Lower leg skin (tissue), 4 donors: ENCODE results near the gene NOX3. TPM values are rescaled to one million over a fixed set of nuclear protein-coding genes. Genes with fewer than 3 reads are reported as not detected.

Experiments
- DNase-seq, 2 donors: peaks; one replicate each; pipeline ENCODE4 v3.0.0-alpha.2; 2019; ENCODE audit warnings: low spot score in 2 of 2
- H3K4me3 ChIP-seq: fragments of 200-600 bp; sonication (generic); 2 replicates; pipeline ENCODE4 v1.5.1; 2017; ENCODE audit warnings: mild to moderate bottlenecking, low read depth; ENCODE audit not compliant: poor library complexity, severe bottlenecking
- POLR2A ChIP-seq, 2 donors: fragments of 450-650 bp; IDR thresholded peaks; one replicate each; pipeline ENCODE4 v1.6.1; 2016 to 2017; ENCODE audit warnings: antibody characterized with exemption in 2 of 2, mild to moderate bottlenecking in 1 of 2, moderate library complexity in 1 of 2
- WGBS, 2 donors: methylation state at CpG; one replicate each; pipeline ENCODE4 v1.1.5; 2018; 5-methylcytosine and 5-hydroxymethylcytosine counted together
- intact Hi-C: fragments of 100-400 bp; cut with DNase I; formaldehyde crosslinking; loops from one replicate; pipeline ENCODE4 v1.15.0; 2023; ENCODE audit warnings: low total_unique reads
- total RNA-seq, 4 donors: library from RNA; depleted of rRNA; stranded (reverse); fragments of >200 nt; gene quantifications; one replicate each; pipeline ENCODE4 v1.1.0, GENCODE V29; 2016
- TF ChIP-seq, protein P1 (sequence below), 3 donors: fragments of 450-650 bp; IDR thresholded peaks; one replicate each; pipeline ENCODE4 v1.5.1; 2016; ENCODE audit warnings: antibody characterized with exemption in 3 of 3, mild to moderate bottlenecking in 3 of 3, moderate library complexity in 2 of 3

Gene NOX3
- total RNA-seq, 4 donors from 2014 or later: not detected

DNA sequence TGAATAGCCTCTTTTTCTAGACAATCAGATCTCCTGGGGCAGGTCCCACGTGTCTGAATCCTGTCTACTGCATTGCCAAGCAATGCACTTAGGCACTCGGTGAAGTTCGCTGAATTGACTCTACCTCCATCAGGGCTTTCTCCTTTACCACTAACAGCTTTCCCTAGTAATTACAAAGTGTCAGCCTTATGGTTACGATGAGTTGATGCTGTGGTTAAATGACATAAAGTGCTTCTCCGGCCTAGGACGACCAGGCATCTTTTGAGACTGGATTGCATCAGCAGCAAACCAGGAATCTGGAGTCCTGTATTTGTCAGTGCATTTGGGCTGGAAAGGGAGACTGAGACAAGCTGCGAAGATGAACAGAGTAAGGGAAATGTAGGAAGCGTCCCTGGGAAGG lies 21.5 kb downstream of the NOX3 start:
- 79 to 83% methylated on average over 8 of the region's 8 CpGs for WGBS, 2 donors
- no peak for DNase-seq
- no peak overlapping the region for H3K4me3 ChIP-seq
- intact Hi-C loops: no loop called here
- TF ChIP-seq, protein P1, sequence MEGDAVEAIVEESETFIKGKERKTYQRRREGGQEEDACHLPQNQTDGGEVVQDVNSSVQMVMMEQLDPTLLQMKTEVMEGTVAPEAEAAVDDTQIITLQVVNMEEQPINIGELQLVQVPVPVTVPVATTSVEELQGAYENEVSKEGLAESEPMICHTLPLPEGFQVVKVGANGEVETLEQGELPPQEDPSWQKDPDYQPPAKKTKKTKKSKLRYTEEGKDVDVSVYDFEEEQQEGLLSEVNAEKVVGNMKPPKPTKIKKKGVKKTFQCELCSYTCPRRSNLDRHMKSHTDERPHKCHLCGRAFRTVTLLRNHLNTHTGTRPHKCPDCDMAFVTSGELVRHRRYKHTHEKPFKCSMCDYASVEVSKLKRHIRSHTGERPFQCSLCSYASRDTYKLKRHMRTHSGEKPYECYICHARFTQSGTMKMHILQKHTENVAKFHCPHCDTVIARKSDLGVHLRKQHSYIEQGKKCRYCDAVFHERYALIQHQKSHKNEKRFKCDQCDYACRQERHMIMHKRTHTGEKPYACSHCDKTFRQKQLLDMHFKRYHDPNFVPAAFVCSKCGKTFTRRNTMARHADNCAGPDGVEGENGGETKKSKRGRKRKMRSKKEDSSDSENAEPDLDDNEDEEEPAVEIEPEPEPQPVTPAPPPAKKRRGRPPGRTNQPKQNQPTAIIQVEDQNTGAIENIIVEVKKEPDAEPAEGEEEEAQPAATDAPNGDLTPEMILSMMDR (IDR thresholded peaks at IDR 0.05): no peak
- no peak for TF ChIP-seq POLR2A (IDR thresholded peaks at IDR 0.05)

DNA sequence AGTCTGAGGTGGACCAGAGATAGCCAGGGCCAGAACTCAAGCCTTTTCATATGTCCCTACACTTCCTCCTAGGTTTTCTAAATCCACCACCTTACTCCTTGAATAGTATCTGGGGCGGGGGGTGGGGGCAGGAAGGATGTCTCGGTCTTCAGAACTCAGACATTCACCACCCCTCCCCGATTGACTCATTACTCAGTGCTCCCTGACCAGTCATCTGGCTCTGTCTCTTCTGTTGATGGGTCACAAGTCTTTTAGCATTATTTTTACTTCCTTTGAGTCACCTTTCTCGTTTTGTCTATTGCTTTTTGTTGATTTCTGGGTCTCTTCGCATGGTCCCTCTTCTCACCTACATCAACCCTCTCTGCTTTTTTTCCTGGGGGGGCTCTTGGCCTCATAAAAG lies 23.3 kb downstream of the NOX3 start:
- intact Hi-C loops: no loop called here
- 89 to 91% methylated on average over 5 of the region's 5 CpGs for WGBS, 2 donors
- TF ChIP-seq POLR2A (IDR thresholded peaks at IDR 0.05): no peak
- TF ChIP-seq, protein P1 (IDR thresholded peaks at IDR 0.05): no peak
- no peak overlapping the region for H3K4me3 ChIP-seq
- no peak for DNase-seq

DNA sequence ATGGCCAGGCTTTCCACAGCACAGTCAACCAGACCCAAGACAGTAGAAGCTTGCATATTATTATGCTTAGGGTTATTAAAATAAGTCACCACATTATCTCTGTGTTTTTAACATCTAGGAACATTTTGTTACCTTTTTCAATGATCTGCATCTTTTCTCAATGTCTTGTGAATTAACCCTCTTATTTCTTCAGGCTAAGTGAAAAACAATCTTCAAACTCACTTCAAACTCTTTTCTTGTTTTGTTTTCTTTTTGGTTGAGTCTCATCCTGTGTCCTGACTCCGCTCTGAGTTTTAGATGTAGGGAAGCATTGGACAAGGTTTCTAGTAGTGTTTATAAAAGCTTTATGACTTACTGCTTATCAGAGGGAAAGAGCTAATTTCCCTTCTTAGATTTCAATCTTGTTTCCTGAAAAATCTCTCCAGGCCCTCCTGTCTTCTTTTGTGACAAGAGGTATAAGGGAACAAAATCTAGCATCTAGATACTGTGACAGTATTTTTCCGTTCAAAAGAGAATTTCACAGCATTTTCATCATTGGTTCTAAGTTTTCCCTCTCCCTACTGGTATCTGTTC lies 26.2 kb downstream of the NOX3 start:
- TF ChIP-seq POLR2A (IDR thresholded peaks at IDR 0.05): no peak
- TF ChIP-seq, protein P1 (IDR thresholded peaks at IDR 0.05): no peak
- H3K4me3 ChIP-seq: no peak overlapping the region
- intact Hi-C loops: no loop called here
- no peak for DNase-seq
- WGBS, 2 donors: 71 to 79% methylated on average over 2 of the region's 2 CpGs

DNA sequence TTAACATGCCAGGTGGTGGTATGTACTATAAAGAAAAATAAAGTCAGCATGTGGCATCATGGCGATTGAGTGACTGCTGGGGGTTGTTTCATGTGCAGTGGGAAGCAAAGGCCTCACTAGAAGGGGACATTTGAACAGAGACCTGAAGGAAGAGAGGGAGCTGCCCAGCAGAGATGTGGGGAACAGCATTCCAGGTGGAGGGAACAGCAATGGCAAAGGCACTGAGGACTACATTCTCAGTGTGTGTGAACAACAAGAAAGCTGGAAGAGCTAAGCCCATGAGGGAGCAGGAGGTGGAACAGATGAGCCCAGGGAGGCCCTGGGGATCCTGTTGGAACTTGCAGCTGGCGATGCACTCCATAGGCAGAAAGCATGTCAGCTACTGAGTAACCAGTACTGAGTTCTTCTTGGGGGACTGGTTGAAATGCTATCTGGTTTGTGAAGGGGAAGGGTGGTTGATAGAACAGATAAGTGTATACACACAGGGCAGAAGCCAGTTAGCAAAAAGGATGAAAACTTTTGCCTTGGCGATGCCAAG lies 29.2 kb downstream of the NOX3 start:
- no peak overlapping the region for H3K4me3 ChIP-seq
- no peak for TF ChIP-seq POLR2A (IDR thresholded peaks at IDR 0.05)
- TF ChIP-seq, protein P1 (IDR thresholded peaks at IDR 0.05): no peak
- no peak for DNase-seq
- intact Hi-C loops: no loop called here
- 86 to 88% methylated on average over 3 of the region's 3 CpGs for WGBS, 2 donors

DNA sequence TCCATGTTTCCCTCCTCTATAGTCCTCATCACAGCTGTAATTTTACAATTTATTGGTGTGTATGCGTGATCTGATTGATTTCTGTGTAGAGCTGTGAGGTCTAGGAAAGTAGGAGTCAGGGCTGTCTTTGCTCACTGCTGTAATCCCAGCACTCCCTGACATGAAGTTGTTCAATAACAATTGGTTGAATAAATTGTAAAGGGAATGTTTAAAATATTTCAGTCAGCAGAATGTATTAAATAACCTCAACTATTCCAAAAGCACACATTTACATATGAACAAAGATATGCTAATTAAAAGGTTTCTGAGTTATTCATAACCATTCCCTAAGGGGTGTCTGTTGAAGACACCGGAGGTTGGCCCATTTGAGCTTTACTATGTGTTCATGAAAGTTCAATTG lies 31.5 kb downstream of the NOX3 start:
- no peak for DNase-seq
- 73 to 82% methylated on average over 2 of the region's 2 CpGs for WGBS, 2 donors
- intact Hi-C loops: no loop called here
- no peak overlapping the region for H3K4me3 ChIP-seq
- TF ChIP-seq, protein P1 (IDR thresholded peaks at IDR 0.05): no peak
- no peak for TF ChIP-seq POLR2A (IDR thresholded peaks at IDR 0.05)

DNA sequence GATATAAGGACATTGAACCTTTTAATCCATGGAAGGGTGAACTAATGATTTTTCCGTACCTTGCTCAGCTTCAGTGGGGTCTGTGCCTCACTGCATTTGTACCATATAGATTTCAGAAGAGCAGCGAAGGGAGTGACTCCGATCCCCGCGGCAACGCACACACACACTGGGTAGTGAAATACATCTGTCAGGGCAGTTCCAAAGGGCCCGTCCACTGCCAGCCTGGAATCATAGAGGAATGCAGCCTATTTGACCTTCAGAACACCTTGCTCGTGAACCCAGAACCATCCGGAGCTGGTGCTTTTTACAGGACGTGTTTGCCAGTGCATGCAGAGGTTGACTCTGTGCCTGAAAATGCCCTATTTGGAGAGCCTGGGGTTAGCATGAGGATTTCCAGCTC lies 33.0 kb downstream of the NOX3 start:
- 91 to 94% methylated on average over 10 of the region's 10 CpGs for WGBS, 2 donors
- DNase-seq: no peak
- H3K4me3 ChIP-seq: no peak overlapping the region
- intact Hi-C loops: no loop called here
- no peak for TF ChIP-seq POLR2A (IDR thresholded peaks at IDR 0.05)
- TF ChIP-seq, protein P1 (IDR thresholded peaks at IDR 0.05): no peak
